OCI-LY1 (cell line): ENCODE measurements around the gene ZHX3.

Experiments
- EZH2 ChIP-seq: fragments of 200-600 bp; sonication (generic), shearing (Covaris generic); IDR thresholded peaks from 2 replicates; pipeline ENCODE4 v1.8.0; 2017; ENCODE audit warnings: borderline replicate concordance, mixed run types, mild to moderate bottlenecking, antibody characterized with exemption, low read length, moderate library complexity, mixed read lengths
- TF ChIP-seq, protein P1 (sequence below): fragments of 200-600 bp; sonication (generic), shearing (Covaris generic); IDR thresholded peaks from 2 replicates; pipeline ENCODE4 v1.5.1; 2017; ENCODE audit warnings: mild to moderate bottlenecking, antibody characterized with exemption, low read length, moderate library complexity, mixed read lengths

DNA sequence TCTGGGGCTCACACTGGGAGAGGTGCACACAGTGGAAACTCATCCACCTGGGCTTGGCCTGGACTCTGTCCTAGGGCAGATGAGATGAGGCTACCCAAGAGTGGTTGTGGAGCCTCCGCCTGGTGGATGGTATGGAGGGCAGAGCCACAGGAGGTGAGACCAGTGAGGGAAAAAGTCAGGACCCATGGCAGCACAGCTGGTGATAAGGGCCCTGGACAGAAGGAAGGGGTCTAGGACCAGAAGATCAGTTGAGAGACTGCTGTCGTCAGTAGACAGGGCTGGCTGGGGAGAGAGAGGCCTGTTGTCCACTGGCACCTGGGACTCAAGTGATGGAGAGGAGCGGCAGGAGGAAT lies 150.4 kb downstream of the ZHX3 start:
- TF ChIP-seq, protein P1, sequence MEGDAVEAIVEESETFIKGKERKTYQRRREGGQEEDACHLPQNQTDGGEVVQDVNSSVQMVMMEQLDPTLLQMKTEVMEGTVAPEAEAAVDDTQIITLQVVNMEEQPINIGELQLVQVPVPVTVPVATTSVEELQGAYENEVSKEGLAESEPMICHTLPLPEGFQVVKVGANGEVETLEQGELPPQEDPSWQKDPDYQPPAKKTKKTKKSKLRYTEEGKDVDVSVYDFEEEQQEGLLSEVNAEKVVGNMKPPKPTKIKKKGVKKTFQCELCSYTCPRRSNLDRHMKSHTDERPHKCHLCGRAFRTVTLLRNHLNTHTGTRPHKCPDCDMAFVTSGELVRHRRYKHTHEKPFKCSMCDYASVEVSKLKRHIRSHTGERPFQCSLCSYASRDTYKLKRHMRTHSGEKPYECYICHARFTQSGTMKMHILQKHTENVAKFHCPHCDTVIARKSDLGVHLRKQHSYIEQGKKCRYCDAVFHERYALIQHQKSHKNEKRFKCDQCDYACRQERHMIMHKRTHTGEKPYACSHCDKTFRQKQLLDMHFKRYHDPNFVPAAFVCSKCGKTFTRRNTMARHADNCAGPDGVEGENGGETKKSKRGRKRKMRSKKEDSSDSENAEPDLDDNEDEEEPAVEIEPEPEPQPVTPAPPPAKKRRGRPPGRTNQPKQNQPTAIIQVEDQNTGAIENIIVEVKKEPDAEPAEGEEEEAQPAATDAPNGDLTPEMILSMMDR: no peak
- no peak for TF ChIP-seq EZH2
